ENCODE data around the gene PRKG1.

PRKG1 gene

GRCh38 chr10:51800725-51801424, 726.6 kb downstream of the PRKG1 start:
- TF ChIP-seq CTCF (IDR thresholded peaks at IDR 0.05; ENCODE audit: insufficient read depth, low read length): no peak
- no peak for TF ChIP-seq REST (IDR thresholded peaks at IDR 0.05; ENCODE audit: insufficient replicate concordance, low read depth)
- no peak for TF ChIP-seq SPI1 (IDR thresholded peaks at IDR 0.05; ENCODE audit: borderline replicate concordance, low read depth)
- no peak for TF ChIP-seq GABPA (IDR thresholded peaks at IDR 0.05; ENCODE audit: low read depth)
- TF ChIP-seq POLR2AphosphoS5 (IDR thresholded peaks at IDR 0.05; ENCODE audit: low read depth): no peak

GRCh38 chr10:51802030-51802429, 727.7 kb downstream of the PRKG1 start:
- Histone ChIP-seq H3K4me3 (replicated peaks; ENCODE audit: insufficient read depth, low read length) (no peak overlapping the region), H3K27me3 (ENCODE audit: insufficient read depth, poor library complexity, severe bottlenecking) (no peaks in the 10 kb centered on the region), H3K27ac (replicated peaks) (no peak overlapping the region)
- no peak for TF ChIP-seq GABPA (IDR thresholded peaks at IDR 0.05; ENCODE audit: low read depth)
- TF ChIP-seq CTCF (IDR thresholded peaks at IDR 0.05; ENCODE audit: insufficient read depth, low read length): no peak
- no peak for TF ChIP-seq SPI1 (IDR thresholded peaks at IDR 0.05; ENCODE audit: borderline replicate concordance, low read depth)
- no peak for TF ChIP-seq POLR2AphosphoS5 (IDR thresholded peaks at IDR 0.05; ENCODE audit: low read depth)
- no peak for TF ChIP-seq REST (IDR thresholded peaks at IDR 0.05; ENCODE audit: insufficient replicate concordance, low read depth)
- DNase-seq (ENCODE audit: low read depth in 1 of 2, low spot score in 1 of 2): no peak

More at GRCh38 chr10:51800725-51801424, 726.6 kb downstream of the PRKG1 start:
- Histone ChIP-seq H3K4me3 (replicated peaks; ENCODE audit: insufficient read depth, low read length) (no peak overlapping the region), H3K27ac (replicated peaks) (no peak overlapping the region), H3K27me3 (ENCODE audit: insufficient read depth, poor library complexity, severe bottlenecking) (no peaks in the 10 kb centered on the region)
- no peak for DNase-seq (ENCODE audit: low read depth in 1 of 2, low spot score in 1 of 2)

- TF ChIP-seq POLR2AphosphoS5 (IDR thresholded peaks at IDR 0.05; ENCODE audit: low read depth): no peak
- TF ChIP-seq GABPA (IDR thresholded peaks at IDR 0.05; ENCODE audit: low read depth): no peak
- TF ChIP-seq CTCF (IDR thresholded peaks at IDR 0.05; ENCODE audit: insufficient read depth, low read length): no peak
- no peak for TF ChIP-seq REST (IDR thresholded peaks at IDR 0.05; ENCODE audit: insufficient replicate concordance, low read depth)
- TF ChIP-seq SPI1 (IDR thresholded peaks at IDR 0.05; ENCODE audit: borderline replicate concordance, low read depth): no peak
- Histone ChIP-seq H3K27me3 (ENCODE audit: insufficient read depth, poor library complexity, severe bottlenecking) (no peaks in the 10 kb centered on the region), H3K27ac (replicated peaks) (no peak overlapping the region), H3K4me3 (replicated peaks; ENCODE audit: insufficient read depth, low read length) (no peak overlapping the region)
- no peak for DNase-seq (ENCODE audit: low read depth in 1 of 2, low spot score in 1 of 2)
Measured at GRCh38 chr10:51804866-51805265, 730.6 kb downstream of the PRKG1 start.

Data from HL-60 (cell line).